PC-3 (cell line): ENCODE results near the gene PIK3R3. TPM values are rescaled to one million over a fixed set of nuclear protein-coding genes. Genes with fewer than 3 reads are reported as not detected.

Experiments used
- ATAC-seq: fragments of 200-7000 bp; cut with Tn5 transposase; 2 replicates; pipeline ENCODE4 v1.9.1; 2020; ENCODE audit warnings: mild to moderate bottlenecking, moderate library complexity
- BruUV-seq: library from RNA; stranded (reverse); fragments of 400-500 nt; replicated peaks from 2 replicates; lab custom pipeline; 2021; lab: Mats Ljungman, UMichigan
- CTCF ChIA-PET: fragments of 300-600 bp; sonication (Branson Sonifier 250); formaldehyde crosslinking; loops from one replicate; lab custom pipeline; 2022; ENCODE audit warnings: antibody characterized with exemption; lab: Charles Lee
- POLR2A ChIA-PET: fragments of 300-600 bp; sonication (Branson Sonifier 250); formaldehyde crosslinking; loops from one replicate; lab custom pipeline; 2022; ENCODE audit warnings: antibody characterized with exemption; ENCODE audit not compliant: unreplicated experiment; lab: Charles Lee
- DNase-seq: peaks from one replicate; pipeline ENCODE4 v3.0.0-alpha.2; 2015
- H2AFZ ChIP-seq: fragments of 300-600 bp; sonication (generic); 2 replicates; pipeline ENCODE4 v1.6.0; 2016; ENCODE audit warnings: antibody characterized with exemption, low read length
- H3F3A ChIP-seq: fragments of 300-600 bp; sonication (generic); one replicate; pipeline ENCODE4 v1.6.0; 2017; ENCODE audit warnings: antibody characterized with exemption, low read length, control low read depth, mild to moderate bottlenecking; ENCODE audit not compliant: unreplicated experiment
- H3K27ac ChIP-seq: fragments of 300-600 bp; sonication (generic); 2 replicates; pipeline ENCODE4 v1.5.1; 2016; ENCODE audit warnings: mild to moderate bottlenecking, low read length
- H3K27me3 ChIP-seq: fragments of 300-600 bp; sonication (generic); 2 replicates; pipeline ENCODE4 v1.6.1; 2016; ENCODE audit warnings: low read length, mixed read lengths
- H3K36me3 ChIP-seq: fragments of 300-600 bp; sonication (generic); 2 replicates; pipeline ENCODE4 v1.6.1; 2016; ENCODE audit warnings: low read depth, mixed run types, low read length, mixed read lengths
- H3K4me1 ChIP-seq: fragments of 300-600 bp; sonication (generic); 2 replicates; pipeline ENCODE4 v1.5.1; 2016; ENCODE audit warnings: low read length; ENCODE audit not compliant: insufficient read depth
- H3K4me2 ChIP-seq: fragments of 300-600 bp; sonication (generic); 2 replicates; pipeline ENCODE4 v1.6.0; 2016; ENCODE audit warnings: low read length
- H3K4me3 ChIP-seq: fragments of 300-600 bp; sonication (generic); 2 replicates; pipeline ENCODE4 v1.5.1; 2016; ENCODE audit warnings: mild to moderate bottlenecking, low read length, mixed read lengths
- H3K79me2 ChIP-seq: fragments of 300-600 bp; sonication (generic); 2 replicates; pipeline ENCODE4 v1.6.1; 2017; ENCODE audit warnings: low read length, mixed read lengths
- H3K9ac ChIP-seq: fragments of 300-600 bp; sonication (generic); 2 replicates; pipeline ENCODE4 v1.6.0; 2016; ENCODE audit warnings: mild to moderate bottlenecking, low read length
- H3K9me2 ChIP-seq: fragments of 300-600 bp; sonication (generic); replicated peaks from 2 replicates; pipeline ENCODE4 v1.6.1; 2016; ENCODE audit warnings: mixed run types, low read length, mixed read lengths
- H3K9me3 ChIP-seq: fragments of 300-600 bp; sonication (generic); 2 replicates; pipeline ENCODE4 v1.6.1; 2016; ENCODE audit warnings: low read length, mixed read lengths
- H4K20me1 ChIP-seq: fragments of 300-600 bp; sonication (generic); 2 replicates; pipeline ENCODE4 v1.6.1; 2016; ENCODE audit warnings: low read length, mixed read lengths
- EZH2 ChIP-seq: fragments of 300-600 bp; sonication (generic); IDR thresholded peaks from one replicate; pipeline ENCODE4 v1.6.1; 2017; ENCODE audit warnings: antibody characterized with exemption, mild to moderate bottlenecking, low read length; ENCODE audit not compliant: unreplicated experiment
- EZH2phosphoT487 ChIP-seq: fragments of 300-600 bp; sonication (generic); IDR thresholded peaks from 2 replicates; pipeline ENCODE4 v1.6.1; 2018; ENCODE audit warnings: mild to moderate bottlenecking, antibody characterized with exemption, low read length, borderline replicate concordance
- intact Hi-C: fragments of 100-400 bp; cut with micrococcal nuclease; formaldehyde crosslinking; loops from 2 replicates; pipeline ENCODE4 v1.9.0; 2023
- total RNA-seq: library from RNA; depleted of rRNA; stranded (reverse); fragments of >200 nt; gene quantifications from 2 replicates; pipeline ENCODE4 v1.2.3, GENCODE V29; 2014
- TF ChIP-seq, protein P1 (sequence below): fragments of 300-600 bp; sonication (generic); conservative IDR thresholded peaks from 2 replicates; pipeline ENCODE4 v1.5.1; 2017; ENCODE audit warnings: antibody characterized with exemption, low read depth, mild to moderate bottlenecking, low read length

Gene PIK3R3
- total RNA-seq, 1 experiment from 2014 or later = 17.7 TPM

- H4K20me1 ChIP-seq = no peaks in the 10 kb centered on the region
- no peak overlapping the region for H3K4me3 ChIP-seq
- H3K27me3 ChIP-seq = no peaks in the 10 kb centered on the region
- H3K4me1 ChIP-seq = no peaks in the 10 kb centered on the region; the same call in 1 of the 2 replicates
- H3K9ac ChIP-seq = no peak overlapping the region
- H3F3A ChIP-seq = no peaks in the 10 kb centered on the region
- no peaks in the 10 kb centered on the region for H3K79me2 ChIP-seq
- TF ChIP-seq EZH2 (no peak), EZH2phosphoT487 (no peak)
- TF ChIP-seq, protein P1, sequence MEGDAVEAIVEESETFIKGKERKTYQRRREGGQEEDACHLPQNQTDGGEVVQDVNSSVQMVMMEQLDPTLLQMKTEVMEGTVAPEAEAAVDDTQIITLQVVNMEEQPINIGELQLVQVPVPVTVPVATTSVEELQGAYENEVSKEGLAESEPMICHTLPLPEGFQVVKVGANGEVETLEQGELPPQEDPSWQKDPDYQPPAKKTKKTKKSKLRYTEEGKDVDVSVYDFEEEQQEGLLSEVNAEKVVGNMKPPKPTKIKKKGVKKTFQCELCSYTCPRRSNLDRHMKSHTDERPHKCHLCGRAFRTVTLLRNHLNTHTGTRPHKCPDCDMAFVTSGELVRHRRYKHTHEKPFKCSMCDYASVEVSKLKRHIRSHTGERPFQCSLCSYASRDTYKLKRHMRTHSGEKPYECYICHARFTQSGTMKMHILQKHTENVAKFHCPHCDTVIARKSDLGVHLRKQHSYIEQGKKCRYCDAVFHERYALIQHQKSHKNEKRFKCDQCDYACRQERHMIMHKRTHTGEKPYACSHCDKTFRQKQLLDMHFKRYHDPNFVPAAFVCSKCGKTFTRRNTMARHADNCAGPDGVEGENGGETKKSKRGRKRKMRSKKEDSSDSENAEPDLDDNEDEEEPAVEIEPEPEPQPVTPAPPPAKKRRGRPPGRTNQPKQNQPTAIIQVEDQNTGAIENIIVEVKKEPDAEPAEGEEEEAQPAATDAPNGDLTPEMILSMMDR = no peak
- DNase-seq (no peak), ATAC-seq (no peak)
- no peak overlapping the region for H3K27ac ChIP-seq
- H3K9me3 ChIP-seq = no peaks in the 10 kb centered on the region
- CTCF ChIA-PET = no interaction called here
- POLR2A ChIA-PET = no interaction called here
- BruUV-seq = no TSS peak
- intact Hi-C loops = no loop called here
- H3K4me2 ChIP-seq = no peak overlapping the region
- no peak overlapping the region for H2AFZ ChIP-seq
- no peaks in the 10 kb centered on the region for H3K9me2 ChIP-seq
- peaks cover 17% of the 10 kb centered on the region; the same call in 1 of the 2 replicates for H3K36me3 ChIP-seq
Observed at GRCh38 chr1:46012236-46012635, 120.2 kb downstream of the PIK3R3 start.

- no peak overlapping the region for H2AFZ ChIP-seq
- H3K9me3 ChIP-seq = no peaks in the 10 kb centered on the region
- POLR2A ChIA-PET = no interaction called here
- TF ChIP-seq EZH2 (no peak), EZH2phosphoT487 (no peak)
- TF ChIP-seq, protein P1 = no peak
- H3K9ac ChIP-seq = no peak overlapping the region
- H3K27me3 ChIP-seq = no peaks in the 10 kb centered on the region
- no TSS peak for BruUV-seq
- H4K20me1 ChIP-seq = no peaks in the 10 kb centered on the region
- H3K79me2 ChIP-seq = no peaks in the 10 kb centered on the region
- H3K36me3 ChIP-seq = peaks cover 25% of the 10 kb centered on the region; the same call in 1 of the 2 replicates
- H3K4me1 ChIP-seq = no peaks in the 10 kb centered on the region; the same call in 1 of the 2 replicates
- no peaks in the 10 kb centered on the region for H3F3A ChIP-seq
- intact Hi-C loops = no loop called here
- H3K4me3 ChIP-seq = no peak overlapping the region
- H3K9me2 ChIP-seq = no peaks in the 10 kb centered on the region
- ATAC-seq = no peak
- no peak for DNase-seq
- H3K4me2 ChIP-seq = no peak overlapping the region
- no peak overlapping the region for H3K27ac ChIP-seq
- CTCF ChIA-PET = no interaction called here
Observed at GRCh38 chr1:46011121-46011695, 121.2 kb downstream of the PIK3R3 start.

DNA sequence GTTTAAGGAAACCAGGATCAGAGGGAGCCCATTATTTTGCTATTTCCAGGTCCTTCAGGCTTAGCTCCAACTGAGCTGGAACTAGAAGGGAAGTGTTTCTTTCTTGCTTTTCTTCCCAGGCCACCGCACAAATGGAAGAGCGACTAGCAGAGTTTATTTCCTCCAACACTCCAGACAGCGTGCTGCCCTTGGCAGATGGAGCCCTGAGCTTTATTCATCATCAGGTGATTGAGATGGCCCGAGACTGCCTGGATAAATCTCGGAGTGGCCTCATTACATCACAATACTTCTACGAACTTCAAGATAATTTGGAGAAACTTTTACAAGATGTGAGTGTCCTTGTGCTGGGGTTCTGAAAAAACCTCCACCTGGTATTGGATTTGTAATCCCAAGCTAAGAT lies 121.8 kb downstream of the PIK3R3 start:
- no TSS peak for BruUV-seq
- intact Hi-C loops = no loop called here
- no peaks in the 10 kb centered on the region for H3K9me3 ChIP-seq

More for the DNA sequence above, 121.8 kb downstream of the PIK3R3 start:
- H3K9me2 ChIP-seq = no peaks in the 10 kb centered on the region
- H2AFZ ChIP-seq = no peak overlapping the region
- ChIA-PET CTCF (no interaction called here), POLR2A (no interaction called here)
- no peak overlapping the region for H3K9ac ChIP-seq
- H4K20me1 ChIP-seq = no peaks in the 10 kb centered on the region
- no peaks in the 10 kb centered on the region for H3K79me2 ChIP-seq
- H3K4me3 ChIP-seq = no peak overlapping the region
- no peak overlapping the region for H3K4me2 ChIP-seq
- H3F3A ChIP-seq = no peaks in the 10 kb centered on the region
- H3K4me1 ChIP-seq = no peaks in the 10 kb centered on the region; the same call in 1 of the 2 replicates
- no peak for DNase-seq
- TF ChIP-seq EZH2phosphoT487 = no peak
- TF ChIP-seq EZH2 = no peak
- TF ChIP-seq, protein P1 = no peak
- ATAC-seq = no peak
- no peaks in the 10 kb centered on the region for H3K27me3 ChIP-seq
- no peak overlapping the region for H3K27ac ChIP-seq
- H3K36me3 ChIP-seq = peaks cover 27% of the 10 kb centered on the region; the same call in 1 of the 2 replicates
